Left hindlimb (tissue), 1 donor: Measurements from ENCODE around the gene SET.
A peak's percentile ranks its signal among the peaks of the same experiment; 100 is the strongest.
"Not testable (repeated sequence)": the region's sequence is repeated elsewhere in the genome, so short reads cannot be mapped to it uniquely, and the experiment has no call there.

Experiments used
- DNase-seq: peaks from one replicate; pipeline ENCODE4 v3.0.0-alpha.2; 2018

The SET gene

DNA sequence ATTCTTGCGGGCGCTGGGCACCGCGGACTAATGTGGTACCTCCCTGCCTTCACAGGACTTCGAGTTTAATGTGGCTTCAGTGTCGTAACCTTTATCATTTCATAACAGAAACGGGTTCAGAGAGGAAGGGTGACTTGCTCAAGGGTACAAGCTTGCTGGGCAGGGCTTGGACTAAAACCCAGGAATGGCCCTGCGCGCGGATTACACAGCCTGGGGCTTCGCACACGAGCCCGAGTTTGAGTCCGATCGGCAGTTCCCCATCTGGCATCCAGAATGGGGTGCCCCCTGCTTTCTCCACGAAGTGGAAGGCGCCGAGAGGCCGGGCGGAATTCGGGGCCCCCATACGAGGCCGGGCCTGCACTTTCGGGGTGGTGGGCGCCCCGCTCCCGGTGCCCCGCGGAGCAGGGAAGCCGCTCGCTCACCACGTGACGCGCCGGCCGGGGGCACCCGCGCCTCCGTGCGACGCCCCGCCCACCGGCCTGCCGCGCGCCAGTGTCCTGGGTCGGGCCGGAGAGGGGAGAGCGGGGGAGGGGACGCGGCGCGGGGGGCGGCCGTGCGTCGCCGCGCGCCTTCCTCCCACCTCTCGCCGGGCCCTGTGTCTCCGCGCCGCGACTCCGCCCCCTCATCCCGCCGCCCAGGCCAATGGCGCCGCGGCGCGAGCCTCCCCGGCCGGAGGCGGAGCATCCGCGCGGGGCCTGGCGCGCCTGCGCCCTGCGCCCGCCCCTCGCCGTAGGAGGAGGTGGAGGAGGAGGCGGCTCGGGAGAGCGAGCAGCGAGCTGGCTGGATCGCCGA, at the start of gene SET:
TSS of gene SET (plus strand) at position 722 of the 792 bp plus-strand sequence. CDS start 361 bp downstream, outside the sequence.
- DNase-seq = peak; percentile 96

DNA sequence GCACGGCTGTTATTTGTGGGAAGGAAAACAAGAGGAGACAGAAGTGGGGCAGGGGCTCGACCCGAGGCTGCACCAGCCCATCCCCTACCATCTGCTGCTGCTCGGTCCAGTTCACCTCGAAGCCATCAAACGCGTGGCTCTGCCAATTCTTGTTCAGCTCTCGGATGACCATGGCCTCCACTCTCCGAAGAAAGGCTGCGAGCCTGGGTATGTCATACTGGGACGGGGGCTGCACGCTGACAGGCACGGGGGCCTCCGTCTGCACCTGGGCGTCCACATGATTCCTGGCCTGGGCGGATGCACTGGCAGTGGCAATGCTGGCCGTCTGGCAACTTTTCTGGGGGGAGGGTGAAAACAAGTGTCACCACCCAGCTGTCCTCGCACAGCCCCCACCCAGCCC, 48.4 kb upstream of the SET start:
- no peak for DNase-seq

DNA sequence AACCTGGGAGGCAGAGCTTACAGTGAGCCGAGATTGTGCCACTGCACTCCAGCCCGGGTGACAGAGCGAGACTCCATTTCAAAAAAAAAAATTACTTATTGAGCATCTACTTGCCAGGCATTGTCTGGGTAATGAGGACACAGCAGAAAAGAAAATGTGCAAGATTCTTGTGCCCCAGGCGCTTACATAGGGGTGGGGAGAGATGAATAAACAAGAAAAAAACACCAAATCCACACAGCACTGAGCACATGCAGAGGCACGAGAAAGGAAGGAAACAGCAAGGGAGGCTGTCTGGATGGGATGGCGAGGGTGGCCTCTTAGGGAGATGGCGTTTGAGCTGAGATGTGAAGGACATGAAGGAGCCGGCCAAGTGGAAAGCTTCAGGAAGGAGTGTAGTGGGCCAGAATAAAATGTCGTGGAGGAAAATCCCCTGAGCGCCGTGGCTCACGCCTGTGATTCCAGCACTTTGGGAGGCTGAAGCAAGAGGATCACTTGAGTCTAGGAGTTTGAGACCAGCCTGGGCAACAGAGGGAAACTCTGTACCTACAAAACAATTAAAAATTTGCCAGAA, 46.3 kb upstream of the SET start:
- DNase-seq = no peak

DNA sequence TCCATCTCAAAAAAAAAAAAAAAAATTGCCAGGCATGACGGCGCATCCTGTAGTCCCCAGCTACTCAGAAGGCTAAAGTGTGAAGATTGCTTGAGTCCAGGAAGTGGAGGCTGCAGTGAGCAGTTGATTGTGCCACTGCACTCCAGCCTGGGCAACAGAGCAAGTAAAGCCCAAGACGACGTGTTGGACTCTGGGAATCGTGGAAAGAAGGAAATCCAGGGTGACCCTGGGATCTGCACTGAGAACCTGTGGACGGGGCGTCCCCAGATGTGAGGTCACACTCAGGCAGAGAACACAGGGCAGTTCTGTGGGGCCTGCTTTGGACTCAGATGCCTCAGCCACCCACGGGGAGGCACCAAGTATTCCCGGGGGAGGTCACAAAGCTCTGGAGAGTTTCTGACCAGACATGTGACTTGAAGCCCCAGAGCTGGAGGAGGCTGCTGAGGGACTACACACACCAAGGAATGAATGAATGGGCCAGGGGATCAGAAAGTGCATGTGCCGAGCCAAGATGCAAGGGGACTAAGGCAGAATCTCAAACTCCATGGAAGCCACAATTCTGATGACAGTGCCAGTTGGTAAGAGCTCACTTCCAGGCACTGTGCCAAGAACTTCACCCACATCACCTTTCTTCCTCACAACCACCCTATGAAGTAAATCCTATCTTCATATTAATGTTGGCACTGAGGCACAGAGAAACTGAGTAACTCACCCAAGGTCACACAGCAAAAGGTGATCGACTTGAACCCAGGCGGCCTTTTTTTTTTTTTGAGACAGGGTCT, 45.3 kb upstream of the SET start:
- no peak for DNase-seq

DNA sequence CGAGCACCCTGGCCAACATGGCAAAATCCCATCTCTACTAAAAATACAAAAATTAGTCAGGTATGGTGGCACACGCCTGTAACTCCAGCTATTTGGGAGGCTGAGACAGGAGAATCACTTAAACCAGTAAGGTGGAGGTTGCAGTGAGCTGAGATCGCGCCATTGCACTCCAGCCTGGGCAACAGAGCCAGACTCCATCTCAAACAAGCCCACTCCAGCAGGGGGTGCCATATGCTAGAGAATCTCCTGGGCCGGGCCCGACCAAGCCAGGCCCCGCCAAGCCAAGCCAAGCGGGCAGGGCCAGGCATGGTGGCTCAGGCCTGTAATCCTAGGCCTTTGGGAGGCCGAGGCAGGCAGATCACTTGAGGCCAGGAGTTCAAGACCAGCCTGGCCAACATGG, 40.8 kb upstream of the SET start:
- not testable (repeated sequence) for DNase-seq

DNA sequence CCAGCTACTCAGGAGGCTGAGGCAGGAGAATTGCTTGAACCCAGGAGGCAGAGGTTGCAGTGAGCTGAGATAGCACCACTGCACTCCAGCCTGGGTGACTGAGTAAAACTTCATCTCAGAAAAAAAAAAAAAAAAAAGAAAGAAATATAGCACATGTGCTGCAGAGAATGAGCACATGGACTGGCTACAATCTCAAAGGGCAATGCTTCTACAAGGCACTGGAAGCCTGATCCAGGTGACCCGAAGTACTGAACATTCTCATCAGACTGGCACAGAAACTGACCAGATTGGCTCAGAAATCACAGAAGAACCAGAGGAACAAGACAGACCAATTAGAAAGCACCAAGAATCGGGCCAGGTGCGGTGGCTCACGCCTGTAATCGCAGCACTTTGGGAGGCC, 37.2 kb upstream of the SET start:
- DNase-seq = no peak

DNA sequence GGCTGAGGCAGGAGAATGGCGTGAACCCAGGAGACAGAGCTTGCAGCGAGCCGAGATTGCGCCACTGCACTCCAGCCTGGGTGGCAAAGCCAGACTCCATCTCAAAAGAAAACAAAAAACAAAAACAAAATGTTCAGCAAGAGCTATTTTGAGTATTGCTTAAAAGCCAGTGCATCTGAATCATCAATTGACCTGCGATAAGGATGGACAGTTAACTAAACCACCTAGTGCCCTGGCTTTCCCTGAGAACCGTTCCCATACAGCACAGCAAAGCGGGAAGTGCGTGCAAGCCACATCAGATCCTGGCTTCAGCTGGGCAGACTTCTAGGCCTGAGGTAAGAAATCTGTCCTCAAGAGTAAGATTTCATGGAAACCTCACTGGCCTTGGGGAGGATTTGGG, 35.1 kb upstream of the SET start:
- DNase-seq = no peak

- no peak for DNase-seq
These were observed 34.5 kb upstream of the SET start for GRCh38 chr9:128654481-128654880.

- peak; percentile 96 for DNase-seq
These were observed 32.3 kb upstream of the SET start, which contains the start of gene DYNC2I2 for GRCh38 chr9:128656416-128657343. Gene DYNC2I2, minus strand, starts transcription at chr9:128656847. Its CDS starts 121 bp downstream, at chr9:128656726.

GRCh38 chr9:128657344-128657704, 31.7 kb upstream of the SET start:
- DNase-seq = no peak

- DNase-seq = no peak
These were observed 31.2 kb upstream of the SET start for GRCh38 chr9:128657796-128658195.

DNA sequence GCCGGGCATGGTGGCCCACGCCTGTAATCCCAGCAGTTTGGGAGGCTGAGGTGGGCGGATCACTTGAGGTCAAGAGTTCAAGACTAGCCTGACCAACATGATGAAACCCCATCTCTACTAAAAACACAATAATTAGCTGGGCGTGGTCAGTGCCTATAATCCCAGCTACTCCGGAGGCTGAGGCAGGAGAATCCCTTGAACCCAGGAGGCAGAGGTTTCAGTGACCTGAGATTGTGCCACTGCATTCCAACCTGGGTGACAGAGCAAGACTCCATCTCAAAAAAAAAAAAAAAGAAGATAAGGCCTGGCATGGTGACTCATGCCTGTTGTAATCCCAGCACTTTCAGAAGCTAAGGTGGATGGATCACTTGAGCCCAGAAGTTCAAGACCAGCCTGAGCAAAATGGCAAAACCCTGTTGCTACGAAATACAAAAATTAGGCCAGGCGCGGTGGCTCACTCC, 22.5 kb upstream of the SET start:
- not testable (repeated sequence) for DNase-seq

- no peak for DNase-seq
These were observed 19.2 kb upstream of the SET start for GRCh38 chr9:128669786-128670185.

DNA sequence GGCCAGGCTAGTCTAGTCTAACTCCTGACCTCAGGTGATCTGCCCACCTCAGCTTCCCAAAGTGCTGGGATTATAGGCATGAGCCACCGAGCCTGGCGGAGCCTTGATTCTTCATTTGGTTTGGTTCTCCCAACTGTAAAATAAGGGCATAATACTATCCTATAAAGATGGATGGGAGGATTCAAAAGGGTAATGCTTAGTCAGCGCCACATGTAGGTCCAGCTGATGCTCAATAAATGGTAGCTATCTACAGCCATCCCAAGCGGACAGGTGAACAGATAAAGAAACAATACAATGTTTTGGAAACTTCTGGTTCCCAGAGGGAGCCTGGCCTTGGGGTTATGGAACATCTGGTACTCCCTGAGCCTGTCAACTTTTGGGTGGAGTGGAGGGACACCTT, 13.6 kb upstream of the SET start:
- no peak for DNase-seq

GRCh38 chr9:128677794-128678193, 11.2 kb upstream of the SET start:
- no peak for DNase-seq

DNA sequence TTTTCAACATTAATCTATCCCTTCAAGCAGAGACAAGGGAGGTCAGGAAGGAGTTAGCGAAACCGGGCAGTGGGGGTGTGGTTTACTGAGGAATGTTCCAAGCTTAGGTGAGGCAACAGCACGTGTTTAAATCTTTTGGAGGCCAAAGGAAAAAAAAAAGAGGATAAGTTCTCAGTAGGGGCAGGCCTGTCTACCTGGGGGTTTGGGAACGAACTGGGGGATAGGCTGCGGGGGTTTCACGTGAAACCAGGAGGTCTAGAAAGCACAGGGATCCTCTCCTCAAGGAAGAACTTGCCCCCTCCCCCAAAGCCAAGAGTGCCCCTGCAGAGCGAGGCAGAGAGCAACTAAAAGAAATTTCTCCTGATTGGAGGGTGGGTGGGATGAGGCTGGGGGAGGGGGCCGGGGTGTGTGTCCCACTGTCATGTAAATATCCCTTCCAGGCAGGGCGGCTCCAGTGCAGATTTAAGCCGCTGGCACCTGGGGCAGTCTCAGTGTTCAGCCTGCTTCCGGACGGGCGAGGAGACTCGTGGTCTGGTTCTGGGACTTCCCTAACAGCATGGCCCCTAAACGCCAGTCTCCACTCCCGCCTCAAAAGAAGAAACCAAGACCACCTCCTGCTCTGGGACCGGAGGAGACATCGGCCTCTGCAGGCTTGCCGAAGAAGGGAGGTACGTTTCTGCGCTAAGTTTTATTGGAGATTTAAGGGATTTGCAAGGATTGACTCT, 5.5 kb upstream of the SET start:
- peak; percentile 61 for DNase-seq

GRCh38 chr9:128684065-128684324, 5.0 kb upstream of the SET start:
- DNase-seq = no peak

DNA sequence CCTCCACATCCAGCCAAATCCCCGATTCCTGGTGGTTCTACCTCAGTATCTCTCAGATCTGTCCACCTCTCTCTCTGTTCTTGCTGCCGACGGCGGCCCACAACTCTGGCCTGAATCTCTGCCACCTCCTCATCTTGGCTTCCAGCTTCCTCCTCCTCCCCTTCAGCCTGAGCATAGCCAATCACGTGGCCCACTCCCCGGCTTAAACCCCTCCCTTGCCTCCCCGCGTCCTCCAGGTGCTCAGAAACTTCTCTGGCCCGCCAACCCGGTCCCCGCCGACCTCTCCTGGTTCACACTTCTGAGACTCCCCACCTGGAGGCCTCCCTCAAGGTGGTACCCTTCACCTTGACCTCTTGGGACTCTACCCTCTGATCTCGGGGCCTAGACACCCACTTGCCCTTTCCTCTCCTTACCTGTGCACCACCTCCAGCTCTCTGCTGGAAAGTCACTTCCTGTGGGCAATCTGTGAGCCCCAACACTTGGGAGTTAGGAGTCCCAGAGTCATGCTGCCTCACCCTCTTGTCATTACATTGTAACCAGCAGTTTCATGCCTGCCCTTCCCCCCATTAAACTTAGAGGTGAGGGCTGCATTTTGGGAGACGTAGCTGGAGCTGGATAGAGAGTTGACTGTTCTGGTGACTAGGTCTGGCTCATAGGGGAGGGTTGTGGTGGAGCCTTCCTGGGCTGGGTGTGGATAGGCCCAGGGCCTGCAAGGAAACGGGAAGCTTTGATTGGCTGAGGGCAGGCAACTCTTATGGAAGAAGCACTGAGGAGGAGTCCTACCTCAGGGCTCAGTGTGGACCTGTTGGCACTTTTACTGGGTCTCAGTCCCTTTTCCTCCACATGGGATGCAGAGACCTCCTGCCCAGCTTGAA, 4.5 kb upstream of the SET start:
- peak; percentile 84 for DNase-seq

DNA sequence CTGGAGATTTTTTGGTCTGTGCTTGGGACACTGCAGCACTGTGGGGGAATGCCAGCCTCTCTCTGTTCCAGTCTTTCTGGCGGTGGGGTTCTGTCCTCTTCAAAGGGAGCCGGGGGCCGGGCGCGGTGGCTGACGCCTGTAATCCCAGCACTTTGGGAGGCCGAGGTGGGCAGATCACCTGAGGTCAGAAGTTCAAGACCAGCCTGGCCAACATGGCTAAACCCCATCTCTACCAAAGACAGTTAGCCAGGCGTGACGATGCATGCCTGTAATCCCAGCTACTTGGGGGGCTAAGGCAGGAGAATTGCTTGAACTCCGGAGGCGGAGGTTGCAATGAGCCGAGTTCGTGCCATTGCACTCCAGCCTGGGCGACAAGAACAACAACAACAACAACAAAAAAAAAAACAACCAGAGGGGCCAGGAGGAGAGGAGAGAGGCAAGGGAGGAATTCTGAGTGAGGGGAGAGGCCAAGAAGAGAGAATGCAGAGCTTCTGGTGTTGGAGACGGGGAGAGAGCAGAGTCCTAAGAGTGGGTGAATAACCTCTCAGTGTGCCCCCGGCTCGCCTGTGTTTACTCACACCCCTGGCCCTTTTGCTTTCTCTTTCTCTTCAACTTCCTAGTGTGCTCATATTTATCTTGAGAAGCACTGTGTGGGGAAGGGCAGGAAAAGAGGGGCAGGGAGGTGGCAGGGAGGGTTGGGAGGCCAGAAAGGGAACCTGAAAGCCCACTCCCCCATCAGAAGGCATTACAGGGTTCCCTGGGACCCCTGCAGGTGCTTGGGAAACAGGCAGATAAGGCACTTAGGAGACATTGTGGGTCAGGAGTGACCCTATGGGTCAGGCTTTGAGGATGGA, 3.2 kb upstream of the SET start:
- no peak for DNase-seq

GRCh38 chr9:128687453-128687852, 1.6 kb upstream of the SET start:
- DNase-seq = no peak
